NCI-H146 treated with DMSO at 0.1 percent for 48 hours (cell line): Measurements from ENCODE around the gene BMF.
"Not testable (repeated sequence)": the region's sequence is repeated elsewhere in the genome, so short reads cannot be mapped to it uniquely, and the experiment has no call there.

ENCODE experiments used
- DNase-seq: peaks from one replicate; lab custom pipeline; 2025; ENCODE audit not compliant: unreplicated experiment; lab: John Stamatoyannopoulos, UW

The BMF gene

DNA sequence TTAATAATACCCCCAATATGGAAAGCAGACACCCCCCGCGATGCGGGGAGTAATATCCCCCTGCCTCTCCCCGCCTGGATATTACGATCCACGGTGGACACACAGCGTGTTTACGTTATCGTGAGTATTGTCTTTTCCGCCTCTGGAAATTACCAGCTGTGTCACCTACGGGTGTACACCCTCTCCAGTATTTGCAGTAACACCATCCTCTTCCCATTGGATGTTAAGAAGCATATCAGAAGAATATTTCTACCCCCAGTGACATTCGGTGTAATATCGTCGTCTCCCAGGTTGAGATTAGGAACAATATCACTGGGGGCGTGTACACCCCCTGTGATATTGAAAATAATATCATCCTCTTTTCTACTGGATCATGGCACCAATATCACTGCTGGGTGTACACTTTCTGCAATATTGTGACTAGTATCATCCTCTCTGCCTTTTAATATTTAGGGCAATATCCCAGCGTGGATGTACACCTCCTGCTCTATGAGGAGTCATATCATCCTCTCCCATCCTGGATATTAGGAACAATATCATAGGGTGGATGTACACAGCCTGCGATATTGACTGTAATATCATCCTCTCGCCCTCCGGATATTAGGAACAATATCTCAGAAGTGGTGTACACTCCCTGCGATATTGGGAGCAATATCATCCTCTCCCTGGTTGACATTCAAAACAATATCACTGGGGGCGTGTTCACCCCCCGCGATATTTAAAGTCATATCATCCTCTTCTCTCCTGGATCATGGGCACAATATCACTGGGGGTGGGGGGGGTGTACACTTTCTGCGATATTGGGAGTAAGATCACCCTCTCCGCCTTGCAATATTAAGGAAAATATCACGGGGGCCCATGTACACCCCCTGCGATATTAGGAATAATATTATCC is 20.3 kb upstream of the BMF start:
- DNase-seq: no peak

DNA sequence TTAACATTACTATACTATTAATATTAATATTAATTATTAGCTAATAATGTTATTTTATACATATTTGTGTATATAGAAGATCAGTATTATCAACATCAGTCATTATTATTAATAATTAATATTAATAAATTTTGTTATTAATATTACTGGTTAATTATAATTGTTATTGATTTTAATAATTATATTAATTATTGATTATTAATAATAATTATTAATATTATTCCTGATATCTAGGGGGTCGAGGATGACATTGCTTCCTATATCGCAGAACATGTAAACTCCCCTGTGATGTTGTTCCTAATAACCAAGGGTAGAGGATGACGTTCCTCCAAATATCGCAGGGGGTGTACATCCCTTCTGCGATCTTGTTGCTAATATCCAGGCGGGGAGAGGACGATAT is 17.3 kb upstream of the BMF start:
- no peak for DNase-seq

DNA sequence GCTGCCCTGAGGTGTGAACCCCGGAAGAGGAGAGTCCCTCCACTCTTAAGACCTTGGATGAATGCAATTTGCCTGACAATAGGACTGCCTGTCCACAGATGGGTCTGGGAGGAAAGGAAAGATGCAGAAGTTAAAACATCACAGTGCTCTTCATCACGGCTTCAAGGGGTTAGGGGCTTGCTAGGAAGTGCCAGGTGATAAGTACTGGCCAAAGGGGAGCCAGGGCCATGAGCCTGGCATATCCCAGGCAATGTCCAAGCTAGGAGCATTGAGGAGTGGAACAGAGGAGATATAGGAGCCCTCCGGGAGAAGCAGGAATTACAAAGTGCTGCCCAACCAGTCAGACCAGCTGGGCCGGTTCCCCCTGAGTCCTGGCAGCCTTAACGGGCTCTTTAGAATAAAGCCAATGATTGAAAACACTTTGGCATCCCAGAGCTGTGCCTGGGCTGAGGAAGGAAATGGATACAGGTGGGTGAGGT is 16.2 kb upstream of the BMF start:
- DNase-seq: not testable (repeated sequence)

DNA sequence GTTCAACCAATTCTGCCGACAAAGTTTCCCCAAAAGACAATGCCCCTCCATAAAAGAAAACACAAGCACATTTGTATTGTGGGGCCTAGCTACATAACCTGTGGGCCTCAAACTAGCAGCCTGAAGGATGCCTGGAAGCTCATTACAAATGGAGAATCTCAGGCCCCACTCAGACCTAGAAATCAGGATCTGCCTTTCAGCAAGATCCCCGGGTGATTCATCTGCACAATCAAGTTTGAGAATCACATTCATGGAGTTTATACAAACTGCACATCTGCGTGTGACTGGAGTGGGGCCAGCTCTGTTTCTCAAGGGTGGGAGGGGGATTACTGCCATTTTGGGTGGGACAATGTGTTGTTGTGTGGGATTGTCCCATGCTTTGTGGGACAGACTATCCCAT is 15.7 kb upstream of the BMF start:
- DNase-seq: not testable (repeated sequence)

DNA sequence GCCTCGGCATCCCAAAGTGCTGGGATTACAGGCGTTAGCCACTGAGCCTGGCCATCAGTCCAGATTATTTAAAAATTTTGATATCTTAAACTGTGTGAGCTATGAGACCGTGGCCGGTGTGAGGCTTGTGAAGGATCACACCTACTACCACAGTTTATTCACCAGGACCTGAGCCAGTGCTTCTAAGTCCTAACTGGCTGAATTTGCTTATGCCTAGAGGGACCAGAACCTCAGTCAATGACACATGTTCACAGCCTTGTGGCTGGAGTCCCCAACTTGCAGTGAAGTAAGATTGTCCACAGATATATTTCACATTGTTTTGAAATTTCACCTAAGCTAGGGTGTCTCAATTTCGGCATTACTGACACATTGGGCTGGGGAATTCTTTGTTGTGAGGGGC is 15.2 kb upstream of the BMF start:
- DNase-seq: not testable (repeated sequence)

DNA sequence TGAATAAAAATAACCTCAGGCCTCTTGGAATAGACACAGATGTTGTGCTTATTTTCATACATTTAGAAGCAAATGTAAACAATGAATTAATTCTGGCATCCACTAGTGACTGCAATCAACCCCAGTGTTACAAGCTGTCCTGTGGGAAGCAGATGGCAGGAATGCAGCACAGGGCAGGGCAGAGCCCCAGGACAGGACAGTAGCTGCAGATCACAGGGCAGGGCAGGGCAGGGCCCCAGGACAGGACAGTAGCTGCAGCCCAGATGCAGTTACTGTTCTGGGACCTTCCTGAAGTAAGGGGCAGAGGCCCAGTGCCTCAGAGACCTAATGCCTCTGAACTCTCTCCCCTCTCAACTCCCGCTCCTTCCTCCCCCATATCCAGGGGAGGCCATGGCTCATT is 14.3 kb upstream of the BMF start:
- DNase-seq: not testable (repeated sequence)

DNA sequence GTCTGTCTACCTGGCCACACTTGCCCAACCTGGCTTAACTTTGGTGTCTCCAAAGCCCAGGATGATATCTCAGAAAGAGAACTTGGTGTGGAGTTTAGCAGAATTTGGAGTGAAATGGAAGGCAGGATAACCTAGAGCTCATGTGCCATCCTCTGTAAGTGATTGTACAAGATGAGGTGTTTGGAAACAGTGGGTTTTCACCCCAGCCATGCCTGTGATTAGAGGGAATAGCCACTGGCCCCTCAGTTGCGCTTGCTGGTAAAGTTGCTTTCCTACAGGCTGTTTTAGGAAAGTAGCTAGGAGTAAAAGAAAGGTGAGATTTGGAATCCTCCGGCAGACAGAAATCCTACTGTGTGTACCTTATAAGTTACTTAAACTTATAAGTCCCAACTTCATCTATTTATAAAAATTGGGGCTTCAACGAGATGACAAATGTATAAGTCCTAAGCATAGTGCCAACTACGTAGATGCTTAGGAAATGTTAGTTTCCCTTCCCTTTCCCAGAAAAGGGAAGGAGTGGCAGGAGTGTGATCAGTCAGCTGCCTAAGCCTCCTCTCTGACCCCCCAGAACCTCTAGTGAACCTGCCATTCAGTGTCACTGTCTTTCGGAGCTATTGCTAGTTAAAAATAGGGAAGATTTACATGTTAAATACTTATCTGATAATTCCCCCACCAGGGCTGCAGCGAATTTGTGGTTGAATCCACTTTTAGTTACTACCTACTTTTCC is 13.4 kb upstream of the BMF start:
- DNase-seq: no peak

DNA sequence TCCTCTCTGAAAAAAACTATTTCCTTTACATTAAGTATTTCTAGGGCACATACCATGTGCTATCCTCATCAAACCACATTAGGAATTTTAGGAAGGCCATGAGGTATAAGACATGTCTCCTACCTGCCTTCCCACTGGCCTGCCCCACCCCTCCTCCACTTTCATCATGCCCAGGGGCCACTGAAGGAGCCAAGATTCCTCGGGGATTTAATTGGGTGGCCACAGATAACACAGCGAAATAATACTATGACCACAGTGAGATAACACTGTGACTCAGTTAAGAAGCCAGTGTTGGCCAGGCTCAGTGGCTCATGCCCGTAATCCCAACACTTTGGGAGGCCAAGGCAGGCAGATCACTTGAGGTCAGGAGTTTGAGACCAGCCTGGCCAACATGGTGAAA is 9.8 kb upstream of the BMF start:
- DNase-seq: no peak

DNA sequence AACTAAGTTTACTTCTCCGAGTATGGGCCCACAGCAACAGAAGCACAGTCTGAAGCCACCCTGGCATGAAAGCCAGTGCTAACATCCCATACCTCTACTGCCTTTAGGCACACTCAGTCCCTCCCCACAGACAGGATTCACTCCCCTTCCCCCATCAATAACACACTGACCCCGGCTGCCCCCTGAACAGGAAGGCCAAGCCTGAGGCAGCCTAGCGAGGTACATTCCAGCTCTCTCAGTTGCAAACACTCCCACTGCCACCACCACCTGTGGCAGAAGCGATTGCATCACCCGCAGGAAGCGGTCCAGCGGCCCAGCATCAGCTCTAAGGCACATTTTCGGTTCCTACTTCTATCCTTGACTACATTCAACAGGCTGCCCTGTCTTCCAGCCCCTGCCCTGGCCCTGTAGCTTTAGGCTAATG is 7.0 kb upstream of the BMF start:
- DNase-seq: no peak

DNA sequence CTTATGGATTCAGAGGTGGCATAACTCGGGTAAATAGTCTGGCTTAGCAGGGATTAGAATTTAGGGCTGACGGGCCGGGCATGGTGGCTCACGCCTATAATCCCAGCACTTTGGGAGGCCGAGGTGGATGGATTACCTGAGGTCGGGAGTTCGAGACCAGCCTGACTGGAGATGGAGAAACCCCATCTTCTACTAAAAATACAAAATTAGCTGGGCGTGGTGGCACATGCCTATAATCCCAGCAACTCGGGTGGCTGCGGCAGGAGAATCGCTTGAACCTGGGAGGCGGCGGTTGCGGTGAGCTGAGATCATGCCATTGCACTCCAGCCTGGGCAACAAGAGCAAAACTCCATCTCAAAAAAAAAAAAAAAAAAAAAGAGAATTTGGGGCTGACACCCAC is 6.4 kb upstream of the BMF start:
- DNase-seq: not testable (repeated sequence)

DNA sequence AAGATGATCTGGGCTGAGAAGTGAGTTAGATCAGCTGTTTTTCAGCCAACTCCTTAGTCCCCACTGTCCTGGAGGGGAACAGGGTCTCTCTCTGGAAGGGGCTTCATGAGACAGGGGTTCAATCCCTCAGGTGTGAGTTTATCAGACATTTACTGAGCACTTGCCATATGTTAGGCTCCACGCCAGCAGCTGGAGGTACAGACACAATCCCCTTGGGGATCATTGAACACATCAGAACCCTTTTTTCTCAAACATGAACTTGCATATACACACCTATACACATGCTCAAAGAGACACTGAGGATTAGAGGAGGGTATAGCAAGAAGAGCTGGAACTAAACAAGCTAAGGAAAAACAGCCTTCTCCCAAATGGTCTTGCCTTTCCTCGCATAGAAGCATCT is 5.5 kb upstream of the BMF start:
- DNase-seq: no peak

DNA sequence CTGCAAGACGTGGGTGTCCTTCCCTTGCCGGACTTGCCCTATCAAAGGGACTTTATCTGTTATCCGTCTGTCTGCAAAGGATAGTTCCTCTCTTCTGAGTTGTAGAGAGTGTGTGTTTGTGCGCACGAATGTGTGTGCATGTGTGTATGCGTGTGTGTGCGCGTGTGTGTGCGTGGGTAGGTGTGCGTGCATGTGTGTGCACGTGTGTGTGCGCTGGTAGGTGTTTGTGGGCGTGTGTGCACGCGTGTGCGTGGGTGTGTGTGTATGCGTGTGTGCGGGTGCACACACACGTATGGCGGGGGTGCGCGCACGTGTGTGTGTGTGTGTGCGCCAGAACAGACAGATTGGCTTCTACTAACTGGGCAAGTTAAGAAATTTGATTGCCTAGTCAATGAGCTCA is 4.1 kb upstream of the BMF start:
- DNase-seq: no peak

DNA sequence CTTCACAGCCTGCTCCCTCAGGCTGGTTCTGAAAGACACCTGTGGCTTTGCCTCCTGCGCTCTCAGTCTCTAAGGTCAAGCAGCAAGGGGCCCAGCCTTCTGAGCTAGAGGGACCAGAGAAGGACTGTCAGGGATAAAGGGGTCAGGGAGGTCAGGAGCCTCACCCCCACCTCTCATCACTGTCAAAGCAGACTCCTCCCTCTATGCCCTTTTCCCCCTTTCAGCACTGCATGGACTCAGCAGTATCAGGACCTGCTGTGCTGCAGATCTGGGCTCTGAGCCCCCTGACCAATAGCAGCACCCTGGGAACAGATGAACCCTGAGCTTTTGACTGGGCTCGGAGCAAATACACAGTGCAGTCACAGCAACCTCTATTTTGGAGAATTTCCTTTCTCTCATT is 3.2 kb upstream of the BMF start:
- DNase-seq: no peak

DNA sequence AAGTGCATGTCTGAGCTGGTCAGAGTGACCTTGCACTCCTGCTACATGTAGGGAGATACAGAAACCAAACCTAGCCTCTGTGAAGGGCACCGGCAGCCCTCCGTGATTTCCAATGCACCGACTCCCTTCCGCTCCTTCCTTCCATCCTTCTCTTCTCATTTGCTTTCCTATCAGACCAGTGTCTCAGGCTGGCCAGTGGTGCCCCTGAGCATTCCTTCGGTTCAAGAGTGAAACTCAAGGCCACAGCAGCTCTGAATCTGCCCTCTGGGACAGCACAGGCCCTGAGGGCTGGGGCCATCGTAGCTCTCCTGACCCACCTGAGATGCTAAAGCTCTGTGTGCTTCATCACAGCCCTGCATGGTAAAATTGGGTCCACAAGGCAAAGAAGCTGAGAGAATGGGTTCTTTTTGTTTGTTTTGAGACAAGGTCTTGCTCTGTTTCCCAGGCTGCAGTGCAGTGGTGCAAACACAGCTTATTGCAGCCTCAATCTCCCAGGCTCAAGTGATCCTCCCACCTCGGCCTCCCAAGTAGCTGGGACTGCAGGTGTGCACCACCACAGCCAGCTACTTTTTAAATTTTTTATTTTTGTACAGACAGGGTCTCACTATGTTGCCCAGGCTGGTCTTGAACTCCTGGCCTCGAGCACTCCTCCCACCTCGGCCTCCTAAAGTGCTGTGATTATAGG is 2.3 kb upstream of the BMF start:
- no peak for DNase-seq

DNA sequence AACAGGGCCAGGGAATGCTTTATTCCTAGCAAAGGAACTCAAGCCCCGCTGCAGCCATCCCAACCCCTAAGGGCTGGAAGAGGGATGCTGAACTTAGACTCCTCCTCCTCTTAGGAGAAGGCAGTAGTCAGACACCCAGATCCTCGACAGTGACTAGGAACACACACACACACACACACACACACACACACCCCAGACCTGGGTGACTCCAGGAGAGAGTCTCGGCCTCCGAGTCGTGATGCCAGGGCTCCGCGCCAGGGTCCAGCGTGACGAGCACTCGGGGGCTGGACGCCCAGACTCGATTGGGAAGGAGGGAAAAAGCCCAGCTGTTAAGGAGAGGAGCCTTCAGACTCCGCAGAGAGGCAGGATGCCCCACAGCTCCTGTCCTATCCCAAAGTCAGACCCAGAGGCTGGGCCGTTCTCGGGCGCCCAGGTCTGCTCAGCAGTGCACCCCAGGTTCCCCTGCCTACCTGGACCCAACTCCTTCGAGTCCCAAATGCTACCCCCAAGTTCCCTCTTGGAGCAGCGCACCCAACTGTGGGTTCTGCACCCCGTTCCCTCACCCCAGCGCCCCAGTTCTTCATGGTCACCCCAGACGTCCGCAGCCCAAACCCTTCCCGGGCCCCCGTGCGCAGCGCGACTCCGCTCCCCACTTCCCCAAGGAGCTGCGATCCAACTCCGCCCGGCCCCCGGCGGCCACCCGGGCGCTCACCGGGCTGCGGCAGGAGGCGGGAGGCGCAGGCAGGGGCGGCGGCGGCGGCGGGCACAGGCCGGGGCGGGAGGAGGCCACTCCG is 421 bp downstream of the BMF start:
- no peak for DNase-seq

DNA sequence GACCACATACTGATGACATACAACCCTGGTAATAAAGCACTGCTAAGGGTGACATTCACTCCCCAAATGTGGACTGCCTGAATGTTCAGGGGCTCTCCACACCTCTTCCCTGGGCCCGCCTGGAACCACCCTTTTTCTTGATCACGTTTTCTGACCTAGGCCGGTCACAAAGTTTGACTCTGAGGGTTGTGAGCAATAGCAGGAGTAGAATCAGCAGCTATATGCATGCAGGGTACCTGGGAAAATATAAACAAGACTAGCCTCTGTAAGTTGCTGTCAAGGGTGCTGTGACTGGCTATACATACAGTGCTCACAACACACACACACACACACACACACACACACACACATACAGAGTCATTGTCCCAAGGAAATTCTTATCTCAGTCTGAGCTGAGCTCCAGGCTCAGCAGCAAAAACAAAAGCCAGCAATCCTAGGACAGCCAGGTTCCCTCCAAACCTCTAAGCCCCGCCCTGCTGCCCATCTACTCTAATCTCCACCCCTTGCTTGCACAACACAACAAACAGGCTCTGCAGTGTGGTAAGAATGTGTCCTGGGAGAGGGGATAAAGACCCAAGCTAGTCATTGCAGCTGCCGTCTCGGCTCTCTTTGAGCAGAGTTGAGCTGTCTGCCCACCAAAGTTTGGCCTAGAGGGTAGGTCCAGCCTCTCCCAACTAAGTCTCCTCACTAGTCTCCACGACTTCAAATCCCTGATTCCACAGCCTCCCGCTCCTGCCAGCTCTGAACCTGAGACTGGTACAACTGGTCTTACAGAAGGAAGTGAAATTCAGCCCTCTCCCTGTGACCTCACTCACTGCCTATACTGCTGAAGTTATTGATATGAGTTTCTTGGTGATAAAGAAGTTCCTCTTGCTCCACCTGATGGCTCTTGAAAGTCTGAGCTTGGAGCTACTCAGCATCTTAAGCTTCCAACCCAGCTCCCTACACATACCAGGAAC is 2.2 kb downstream of the BMF start:
- no peak for DNase-seq

DNA sequence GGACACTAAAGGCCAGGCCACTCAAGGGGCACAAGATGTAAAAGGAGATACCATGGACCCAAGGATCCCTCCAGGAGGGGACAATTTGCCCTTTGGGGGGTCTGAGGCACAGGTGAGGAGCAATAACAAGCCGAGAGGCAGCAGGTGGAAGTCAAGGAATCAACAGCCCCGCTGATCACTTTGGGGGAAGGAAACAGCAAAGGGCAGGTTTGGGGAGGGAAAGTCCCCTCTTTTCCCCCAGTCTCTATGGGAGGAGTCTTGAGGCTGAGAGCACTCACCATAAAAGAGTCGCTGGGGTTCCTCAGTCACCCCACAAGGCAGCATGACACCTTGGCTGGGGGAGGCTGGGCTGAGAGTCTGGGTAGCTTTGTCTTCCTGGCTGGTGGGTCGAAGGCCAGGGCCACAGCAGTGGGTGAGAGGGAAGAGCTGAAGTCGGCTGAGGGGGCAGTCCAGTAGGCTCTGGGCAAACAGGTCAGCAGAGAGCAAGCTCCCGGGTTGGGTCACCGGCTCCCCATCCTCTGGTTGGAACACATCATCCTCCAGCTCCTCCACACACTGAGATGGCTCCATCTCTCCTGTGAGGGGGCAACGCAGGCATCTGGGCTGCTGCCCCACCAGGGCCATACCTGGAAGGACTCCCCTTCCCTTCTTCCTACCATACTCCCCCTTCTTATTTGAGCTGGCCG is 3.0 kb downstream of the BMF start:
- no peak for DNase-seq

DNA sequence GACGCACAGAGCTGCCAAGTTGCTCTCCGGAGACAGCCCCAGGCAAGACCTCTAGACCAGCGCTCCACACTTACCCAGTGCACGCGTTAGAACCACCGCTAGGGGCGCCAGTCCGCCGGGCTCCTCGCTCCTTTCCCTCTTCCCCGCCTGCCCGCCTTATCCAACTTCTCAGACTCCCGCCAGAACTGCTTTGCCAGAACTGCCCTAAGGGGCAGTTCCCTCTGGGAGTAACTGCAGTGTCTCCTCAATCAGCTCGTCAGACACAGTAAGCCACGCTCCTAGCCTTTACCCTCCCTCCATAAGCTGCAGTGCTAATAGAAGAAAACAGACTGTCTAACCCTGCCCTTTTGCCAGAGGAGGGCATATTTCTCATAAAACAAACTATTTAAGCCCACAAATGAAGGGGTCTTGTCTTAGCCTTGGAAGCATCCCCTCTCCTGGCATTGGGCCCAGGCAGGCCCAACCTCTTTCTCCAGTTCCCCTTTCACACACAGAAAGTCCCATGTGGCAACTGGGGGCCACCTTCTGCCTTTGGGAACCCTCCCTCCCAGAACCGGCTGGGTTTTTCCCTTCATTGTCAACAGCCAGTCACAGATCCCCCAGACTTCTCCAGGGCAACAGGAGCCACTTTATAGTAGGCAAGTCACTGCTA is 3.7 kb downstream of the BMF start:
- peak; percentile 39 for DNase-seq
